ENCODE data around the gene MYO7B. TPM values are rescaled to one million over a fixed set of nuclear protein-coding genes. Genes with fewer than 3 reads are reported as not detected.
A peak's percentile ranks its signal among the peaks of the same experiment; 100 is the strongest.

Gene MYO7B
- total RNA-seq, 1 donor from 2014 or later, result 5.2 TPM

DNA sequence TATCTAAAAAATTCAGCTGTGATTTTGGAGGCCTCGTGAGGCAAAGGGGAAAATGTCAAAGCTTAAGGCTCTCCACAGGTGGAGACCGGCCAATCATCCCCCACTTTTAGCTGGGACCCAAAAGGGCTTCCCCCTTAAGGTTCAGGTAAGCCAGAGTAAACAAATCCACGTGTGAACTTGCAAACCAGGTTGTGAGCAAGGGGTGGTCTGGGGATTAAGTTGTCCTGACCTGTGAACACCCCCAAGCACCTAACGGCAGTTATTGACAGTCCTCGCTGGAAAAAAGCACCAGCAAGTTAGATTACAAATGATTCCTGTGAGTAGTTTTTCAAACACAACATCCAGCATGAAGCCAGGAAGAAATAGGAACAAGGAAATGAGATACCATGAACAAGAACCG lies 42.9 kb downstream of the MYO7B start:
- Histone ChIP-seq H3K27ac (no peak overlapping the region), H3K9me3 (no peaks in the 10 kb centered on the region), H3K36me3 (no peaks in the 10 kb centered on the region), H3K4me1 (peaks cover 11% of the 10 kb centered on the region), H3K27me3 (ENCODE audit: low read depth) (no peaks in the 10 kb centered on the region), H3K4me3 (no peak overlapping the region)
- ATAC-seq, result no peak
- intact Hi-C loops (cut with DNase I), result no loop called here
- TF ChIP-seq, protein P1, sequence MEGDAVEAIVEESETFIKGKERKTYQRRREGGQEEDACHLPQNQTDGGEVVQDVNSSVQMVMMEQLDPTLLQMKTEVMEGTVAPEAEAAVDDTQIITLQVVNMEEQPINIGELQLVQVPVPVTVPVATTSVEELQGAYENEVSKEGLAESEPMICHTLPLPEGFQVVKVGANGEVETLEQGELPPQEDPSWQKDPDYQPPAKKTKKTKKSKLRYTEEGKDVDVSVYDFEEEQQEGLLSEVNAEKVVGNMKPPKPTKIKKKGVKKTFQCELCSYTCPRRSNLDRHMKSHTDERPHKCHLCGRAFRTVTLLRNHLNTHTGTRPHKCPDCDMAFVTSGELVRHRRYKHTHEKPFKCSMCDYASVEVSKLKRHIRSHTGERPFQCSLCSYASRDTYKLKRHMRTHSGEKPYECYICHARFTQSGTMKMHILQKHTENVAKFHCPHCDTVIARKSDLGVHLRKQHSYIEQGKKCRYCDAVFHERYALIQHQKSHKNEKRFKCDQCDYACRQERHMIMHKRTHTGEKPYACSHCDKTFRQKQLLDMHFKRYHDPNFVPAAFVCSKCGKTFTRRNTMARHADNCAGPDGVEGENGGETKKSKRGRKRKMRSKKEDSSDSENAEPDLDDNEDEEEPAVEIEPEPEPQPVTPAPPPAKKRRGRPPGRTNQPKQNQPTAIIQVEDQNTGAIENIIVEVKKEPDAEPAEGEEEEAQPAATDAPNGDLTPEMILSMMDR (IDR thresholded peaks at IDR 0.05), result no peak
- DNase-seq, result no peak

DNA sequence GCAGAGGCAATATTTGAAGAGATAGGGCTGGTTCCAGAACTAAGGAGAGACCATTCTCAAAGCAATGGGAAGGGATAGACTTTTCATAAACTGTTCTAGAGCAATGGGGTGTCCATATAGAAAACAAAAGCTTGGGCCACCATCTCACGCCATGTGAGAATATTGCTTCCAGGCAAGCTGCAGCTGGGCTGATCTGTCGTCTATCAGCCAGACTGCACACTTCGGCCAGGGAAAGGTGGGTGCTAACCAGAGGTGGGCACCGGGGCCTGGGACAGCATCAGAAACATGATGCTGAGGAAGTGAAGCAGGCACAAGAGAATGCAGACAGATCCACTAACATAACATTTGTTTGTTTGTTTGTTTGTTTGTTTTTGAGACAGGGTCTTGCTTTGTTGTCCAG lies 43.7 kb downstream of the MYO7B start:
- H3K27ac ChIP-seq, result no peak overlapping the region
- H3K4me1 ChIP-seq, result peaks cover 11% of the 10 kb centered on the region
- H3K9me3 ChIP-seq, result no peaks in the 10 kb centered on the region
- H3K36me3 ChIP-seq, result no peaks in the 10 kb centered on the region
- TF ChIP-seq, protein P1 (IDR thresholded peaks at IDR 0.05), result no peak
- no peak overlapping the region for H3K4me3 ChIP-seq
- no peaks in the 10 kb centered on the region for H3K27me3 ChIP-seq (ENCODE audit: low read depth)
- ATAC-seq (no peak), DNase-seq (no peak)
- intact Hi-C loops (cut with DNase I), result no loop called here

DNA sequence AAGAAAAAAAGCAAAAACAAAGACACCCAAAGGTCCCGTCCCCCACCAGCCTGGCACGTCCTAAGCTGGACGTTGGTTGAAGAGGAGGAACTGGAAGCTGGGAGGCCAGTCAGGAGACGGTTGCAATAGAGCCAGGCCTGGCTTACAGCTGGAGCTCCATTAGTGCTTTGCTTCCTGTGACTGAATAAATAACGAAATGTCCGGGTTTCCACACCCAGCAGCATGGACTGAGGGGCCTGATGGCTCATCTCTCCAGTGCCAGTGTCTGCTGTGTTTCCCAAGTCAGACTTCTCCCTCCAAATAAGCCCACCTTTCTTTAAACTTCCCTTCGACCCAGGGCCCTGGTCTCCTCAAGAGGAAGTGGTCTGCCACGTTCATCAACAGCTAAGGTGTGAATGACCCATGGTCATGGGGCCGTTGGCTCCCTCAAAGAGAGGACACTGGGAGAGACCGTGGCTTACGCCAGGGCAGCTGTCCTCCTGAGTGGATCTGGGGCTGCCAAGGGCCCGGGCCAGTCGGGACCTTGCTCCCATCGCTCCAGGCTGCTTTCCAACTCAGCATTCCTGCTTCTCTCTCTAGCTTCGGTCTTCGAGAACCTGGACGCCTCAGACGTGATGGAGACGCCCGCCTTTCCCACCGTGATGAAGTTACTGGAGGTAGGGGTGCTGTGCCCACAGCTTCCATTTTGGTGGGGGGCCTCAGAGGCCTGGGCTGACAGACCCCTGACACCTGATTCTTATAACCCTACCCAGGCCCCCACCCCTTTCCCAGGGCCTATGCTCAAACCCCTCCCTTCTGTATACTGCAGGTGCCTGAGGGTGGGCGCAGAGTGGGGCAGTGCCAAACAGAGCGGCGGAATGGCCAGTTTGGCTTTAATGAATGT lies 44.9 kb downstream of the MYO7B start:
- Histone ChIP-seq H3K9me3 (no peaks in the 10 kb centered on the region), H3K4me1 (peaks cover 11% of the 10 kb centered on the region), H3K27me3 (ENCODE audit: low read depth) (no peaks in the 10 kb centered on the region), H3K27ac (no peak overlapping the region), H3K4me3 (no peak overlapping the region), H3K36me3 (no peaks in the 10 kb centered on the region)
- no peak for ATAC-seq
- no peak for DNase-seq
- TF ChIP-seq, protein P1 (IDR thresholded peaks at IDR 0.05), result no peak
- intact Hi-C loops (cut with DNase I), result no loop called here

DNA sequence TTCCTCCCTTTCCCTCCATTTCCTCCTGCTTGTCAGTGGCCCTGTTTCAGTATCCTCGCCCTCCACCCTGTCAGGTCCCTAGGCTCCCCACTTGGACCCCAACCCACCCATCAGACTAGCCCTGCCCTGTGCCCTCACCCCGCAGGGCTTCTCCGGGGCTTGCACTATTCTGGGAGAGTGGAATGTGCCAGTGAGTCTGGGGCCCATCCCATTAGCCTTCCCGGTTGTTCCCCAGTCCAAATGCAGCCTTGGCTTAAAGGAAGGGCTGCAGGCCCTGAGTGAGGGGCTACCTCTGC lies 45.5 kb downstream of the MYO7B start:
- H3K27ac ChIP-seq, result no peak overlapping the region
- H3K4me3 ChIP-seq, result no peak overlapping the region
- no peaks in the 10 kb centered on the region for H3K27me3 ChIP-seq (ENCODE audit: low read depth)
- ATAC-seq, result no peak
- H3K36me3 ChIP-seq, result no peaks in the 10 kb centered on the region
- TF ChIP-seq, protein P1 (IDR thresholded peaks at IDR 0.05), result no peak
- intact Hi-C loops (cut with DNase I), result no loop called here
- no peaks in the 10 kb centered on the region for H3K9me3 ChIP-seq
- DNase-seq, result no peak
- H3K4me1 ChIP-seq, result peaks cover 10% of the 10 kb centered on the region

DNA sequence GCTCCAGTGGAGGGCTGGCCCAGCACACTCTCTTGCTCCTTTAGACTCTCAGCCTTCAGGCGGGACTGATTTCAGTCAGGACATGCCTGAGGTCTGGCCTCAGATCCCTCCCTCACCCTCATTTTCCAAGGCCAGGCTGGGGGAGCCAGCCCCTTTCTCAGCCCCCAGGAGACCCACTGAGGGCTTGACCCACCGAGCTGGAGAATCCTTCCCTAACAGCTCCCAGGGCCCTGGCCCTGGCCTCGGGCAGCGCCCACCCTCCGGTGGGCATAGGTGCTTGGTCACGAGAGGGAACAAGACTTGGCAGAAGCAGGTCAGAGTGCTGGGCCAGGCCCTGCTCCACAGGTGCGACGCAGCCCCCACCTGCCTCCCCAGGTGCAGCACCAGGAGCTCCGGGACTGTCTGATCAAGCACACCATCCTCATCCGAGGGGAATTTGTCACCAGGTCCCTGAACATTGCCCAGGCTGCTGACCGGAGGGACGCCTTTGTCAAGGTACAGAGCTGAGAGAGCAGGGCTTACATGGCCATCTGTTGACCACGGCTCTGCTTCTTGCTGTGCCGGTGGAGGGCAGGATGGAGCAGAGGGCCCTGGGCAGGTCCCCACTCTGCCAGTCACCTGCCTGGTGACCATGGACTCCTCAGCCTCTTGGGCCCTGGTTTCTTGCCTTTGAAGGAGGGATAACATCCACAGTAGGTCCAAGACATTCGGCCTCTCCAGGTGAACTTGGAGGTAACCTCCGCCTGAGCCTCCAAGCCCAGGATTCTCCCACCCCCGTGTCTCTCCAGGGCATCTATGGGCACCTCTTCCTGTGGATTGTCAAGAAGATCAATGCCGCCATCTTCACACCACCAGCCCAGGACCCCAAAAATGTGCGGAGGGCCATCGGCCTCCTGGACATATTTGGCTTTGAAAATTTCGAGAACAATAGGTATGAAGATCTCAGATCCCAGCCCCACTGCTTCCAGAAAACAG lies 46.3 kb downstream of the MYO7B start:
- ATAC-seq (peak in 1 of 2 donors; percentile 8), DNase-seq (no peak)
- H3K4me1 ChIP-seq, result peaks cover 2% of the 10 kb centered on the region
- intact Hi-C loops (cut with DNase I), result no loop called here
- no peaks in the 10 kb centered on the region for H3K36me3 ChIP-seq
- no peaks in the 10 kb centered on the region for H3K9me3 ChIP-seq
- H3K27me3 ChIP-seq (ENCODE audit: low read depth), result no peaks in the 10 kb centered on the region
- TF ChIP-seq, protein P1 (IDR thresholded peaks at IDR 0.05), result no peak
- H3K4me3 ChIP-seq, result no peak overlapping the region
- no peak overlapping the region for H3K27ac ChIP-seq
